ENCODE results near the gene LIG3.
"Not testable (repeated sequence)": the region's sequence is repeated elsewhere in the genome, so short reads cannot be mapped to it uniquely, and the experiment has no call there.

LIG3 gene

GRCh38 chr17:35041390-35041789, 61.1 kb downstream of the LIG3 start:
- no peak for DNase-seq (ENCODE audit: low read depth)

DNA sequence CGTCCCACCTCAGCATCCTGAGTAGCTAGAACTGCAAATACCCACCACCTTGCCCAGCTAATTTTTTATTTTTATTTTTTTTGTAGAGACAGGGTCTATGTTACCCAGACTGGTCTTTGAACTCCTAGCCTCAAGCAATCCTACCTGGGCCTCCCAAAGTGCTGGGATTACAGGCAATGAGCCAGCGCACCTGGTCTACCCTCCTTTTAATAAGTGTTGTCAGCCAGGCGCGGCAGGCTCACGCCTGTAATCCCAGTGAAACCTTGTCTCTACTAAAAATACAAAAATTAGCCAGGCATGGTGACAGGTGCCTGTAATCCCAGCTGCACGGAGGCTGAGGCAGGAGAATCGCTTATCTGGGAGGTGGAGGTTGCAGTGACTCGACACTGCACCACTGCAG, 63.9 kb downstream of the LIG3 start:
- DNase-seq (ENCODE audit: low read depth): no peak

- not testable (repeated sequence) for DNase-seq (ENCODE audit: low read depth)
Observed at GRCh38 chr17:35045458-35045979, 65.2 kb downstream of the LIG3 start.

GRCh38 chr17:35046245-35046644, 65.9 kb downstream of the LIG3 start:
- DNase-seq (ENCODE audit: low read depth): no peak

- peak; percentile 49 for DNase-seq (ENCODE audit: low read depth)
Observed at GRCh38 chr17:35046740-35047283, 66.5 kb downstream of the LIG3 start.

GRCh38 chr17:35048685-35049379, 68.5 kb downstream of the LIG3 start:
- no peak for DNase-seq (ENCODE audit: low read depth)

GRCh38 chr17:35050170-35050569, 69.9 kb downstream of the LIG3 start:
- DNase-seq (ENCODE audit: low read depth): no peak

GRCh38 chr17:35051183-35051578, 70.9 kb downstream of the LIG3 start:
- peak; percentile 22 for DNase-seq (ENCODE audit: low read depth)

DNA sequence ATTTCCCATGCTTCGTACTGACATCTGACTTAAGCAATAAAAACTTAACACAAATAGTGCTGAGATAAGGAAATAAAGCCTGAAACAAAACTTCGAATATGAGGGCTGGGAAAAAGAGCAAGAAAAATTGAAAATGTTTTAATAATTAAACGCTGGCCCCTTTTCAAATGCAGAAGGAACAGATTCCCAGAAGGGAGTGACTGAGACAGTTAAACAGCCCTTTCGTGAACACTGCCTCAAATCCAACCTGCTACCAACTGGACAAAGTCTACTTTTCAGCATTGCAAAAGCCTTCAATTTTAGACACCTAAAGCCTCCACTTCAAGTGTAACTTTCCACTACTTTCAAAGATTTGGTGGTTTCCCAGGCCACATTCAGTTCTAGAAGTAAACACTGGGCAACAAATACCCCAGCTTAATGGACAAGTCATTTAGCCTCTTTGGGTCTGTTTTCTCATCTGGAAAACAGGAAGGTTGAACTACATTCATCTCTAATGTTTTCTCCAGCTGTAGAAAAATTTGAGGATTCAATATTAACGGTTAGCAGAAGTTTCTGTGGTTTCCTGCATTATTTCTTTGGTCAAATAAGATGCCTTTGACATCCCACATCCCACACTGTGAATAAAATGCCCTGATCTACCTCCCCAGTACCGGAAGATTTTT, 71.4 kb downstream of the LIG3 start:
- no peak for DNase-seq (ENCODE audit: low read depth)

GRCh38 chr17:35052241-35052610, 71.9 kb downstream of the LIG3 start:
- no peak for DNase-seq (ENCODE audit: low read depth)

GRCh38 chr17:35052780-35053179, 72.5 kb downstream of the LIG3 start:
- no peak for DNase-seq (ENCODE audit: low read depth)

DNA sequence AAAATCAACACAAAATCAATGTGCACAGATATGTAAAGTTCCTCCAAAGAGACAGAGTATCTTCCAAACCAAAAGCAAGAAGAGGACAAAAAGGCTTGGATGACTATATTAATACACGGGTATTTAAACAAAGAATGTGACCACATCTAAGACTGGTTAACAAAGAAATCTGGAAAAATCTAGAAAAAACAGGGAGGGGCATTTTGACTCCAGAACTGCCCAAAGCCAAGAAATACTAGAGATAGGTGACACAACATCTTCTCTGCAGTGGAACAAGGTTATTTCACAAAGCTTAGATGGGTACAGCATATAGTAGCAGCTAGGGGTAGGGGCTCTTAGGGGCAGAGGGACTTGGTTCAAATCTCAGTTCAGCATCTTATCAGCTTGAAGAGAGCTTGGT, 72.9 kb downstream of the LIG3 start:
- DNase-seq (ENCODE audit: low read depth): no peak

GRCh38 chr17:35056013-35056412, 75.7 kb downstream of the LIG3 start:
- DNase-seq (ENCODE audit: low read depth): no peak

DNA sequence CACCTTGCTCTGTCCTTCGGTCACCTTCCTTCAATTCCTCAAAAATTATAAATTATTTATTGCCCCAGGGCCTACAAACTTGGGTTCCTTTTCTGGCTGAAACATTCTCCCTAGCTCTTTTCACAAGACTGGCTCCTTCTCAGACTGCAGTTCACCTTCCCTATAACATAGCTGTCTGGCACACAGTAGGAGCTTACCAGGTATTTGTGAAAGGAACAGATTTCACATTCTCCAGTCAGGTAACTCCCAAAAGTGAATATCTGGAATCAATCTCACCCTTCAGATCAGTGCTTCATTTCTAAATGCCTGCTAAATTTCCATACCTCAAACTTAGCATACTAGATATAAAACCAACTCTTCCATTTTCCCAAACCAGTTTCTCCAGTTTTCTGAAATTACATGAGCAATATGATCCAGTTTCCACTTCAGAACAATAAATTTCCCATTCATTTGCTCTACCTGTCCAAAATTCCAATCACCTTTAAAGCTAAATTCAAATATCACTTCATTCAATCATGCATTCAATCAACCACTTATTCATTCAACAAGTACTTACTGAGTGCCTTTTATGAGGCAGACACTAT, 77.1 kb downstream of the LIG3 start:
- no peak for DNase-seq (ENCODE audit: low read depth)

All from activated gamma-delta T cell treated with anti-CD3 and anti-CD28 coated beads, Interleukin-2, amount 50 U/mL, for 16 hours (primary cell).